HL-60/S4 (cell line): ENCODE results near the gene TMIE.

Experiments
- in situ Hi-C: fragments of 300-500 bp; cut with MboI; formaldehyde crosslinking; loops from 2 replicates; pipeline ENCODE4 v1.14.3; 2022; ENCODE audit warnings: low sequenced_read_pairs

The TMIE gene

DNA sequence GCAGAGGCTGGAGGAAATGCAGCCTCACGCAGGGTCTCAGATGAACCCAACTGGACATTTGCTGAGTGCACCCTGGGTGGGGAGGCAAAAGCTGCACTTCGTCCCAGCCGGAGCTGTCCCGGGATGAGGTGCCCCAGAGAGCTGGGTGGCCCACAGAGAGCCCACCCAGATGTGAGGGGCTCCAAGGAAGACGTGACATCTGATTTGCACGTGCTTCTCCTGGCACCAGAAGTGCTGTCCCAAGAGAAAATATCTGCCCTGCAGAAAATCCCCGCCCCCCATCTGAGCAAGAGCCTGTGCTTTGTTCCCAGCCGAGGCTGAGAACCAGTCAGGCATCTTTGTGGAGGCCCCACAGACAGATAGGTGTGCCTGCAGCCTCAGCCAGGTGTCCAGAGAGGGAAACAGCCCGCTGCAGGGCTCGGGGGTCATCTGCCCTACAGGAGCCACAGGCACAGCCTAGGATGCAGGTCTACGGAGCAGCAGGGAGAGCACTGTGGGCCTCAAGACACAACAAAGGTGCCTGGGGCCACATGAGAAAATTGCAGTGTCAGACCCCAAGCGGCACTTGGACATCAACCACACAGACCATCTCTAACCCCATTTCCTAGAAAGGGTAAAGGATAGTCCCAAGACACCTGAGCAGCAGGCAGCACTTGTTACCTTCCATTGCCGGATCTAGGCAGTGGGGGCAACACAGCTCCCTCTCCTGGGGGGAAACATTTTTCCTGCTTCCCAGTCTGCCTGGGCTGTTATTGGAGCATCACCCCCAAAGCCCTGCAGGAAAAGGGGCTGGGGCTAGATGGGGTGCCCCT lies 5.8 kb downstream of the TMIE start:
- in situ Hi-C loops = loop anchor here (25.0 kb wide), 2 partner anchors 180 to 655 kb away; partner anchors contain the start of gene PTH1R

DNA sequence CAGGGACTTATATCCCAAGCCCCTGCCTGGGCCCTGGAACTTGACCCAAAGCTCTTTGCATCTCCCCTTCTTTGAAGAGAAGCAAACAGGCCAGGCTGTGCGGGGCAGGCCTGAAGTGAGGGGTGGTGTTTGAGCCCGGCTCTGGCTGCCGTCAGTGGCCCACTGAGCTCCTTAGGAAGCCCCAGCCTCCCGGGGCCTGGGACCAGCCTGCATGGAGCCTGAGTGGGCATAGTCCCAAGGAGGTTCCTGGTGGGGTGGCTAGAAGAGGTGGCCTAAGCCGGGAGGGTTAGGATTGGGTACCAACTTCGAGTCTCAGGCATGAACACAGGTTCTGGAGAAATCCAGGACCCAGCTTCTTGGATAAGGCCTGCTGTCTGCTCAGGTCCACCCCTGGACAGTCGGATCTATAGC lies 6.4 kb downstream of the TMIE start:
- in situ Hi-C loops = loop anchor here (25.0 kb wide), 2 partner anchors 180 to 655 kb away; partner anchors contain the start of gene PTH1R

DNA sequence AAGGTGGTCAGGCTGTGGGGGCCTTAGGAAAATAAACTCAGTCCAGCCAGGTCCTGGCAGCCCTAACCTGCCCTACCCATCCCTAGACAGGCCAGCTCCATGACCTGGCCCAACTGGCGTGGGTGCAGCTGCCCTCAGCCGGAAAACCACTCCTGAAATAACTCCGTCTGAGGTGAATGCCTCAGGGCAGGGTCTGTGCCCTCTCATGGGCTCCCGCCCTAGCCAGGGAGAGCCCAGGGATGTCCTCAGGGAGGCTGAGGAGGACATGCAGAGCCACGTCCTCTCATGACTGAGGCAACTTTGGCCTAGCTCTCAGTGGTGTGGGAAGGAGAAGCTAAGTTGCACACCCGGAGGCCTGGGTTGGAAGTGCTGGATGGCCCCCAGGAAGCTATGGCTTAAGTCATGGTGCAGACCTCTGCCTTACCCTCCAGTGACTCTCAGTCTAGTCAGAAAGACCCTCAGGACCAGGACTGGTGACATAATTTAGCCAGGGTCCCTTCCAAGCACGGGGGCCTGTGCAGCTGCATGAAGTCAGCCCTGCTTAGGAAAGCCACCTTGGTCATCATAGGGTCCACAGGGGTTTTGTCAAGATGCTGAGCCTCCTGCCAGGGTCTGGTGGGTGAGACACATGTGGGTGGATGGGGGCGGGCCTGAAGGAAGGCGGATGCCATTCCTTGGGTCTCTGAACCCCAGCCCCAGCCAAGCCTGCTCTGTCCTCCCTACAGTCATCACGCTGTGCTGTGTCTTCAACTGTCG lies 7.4 kb downstream of the TMIE start:
- in situ Hi-C loops = loop anchor here (25.0 kb wide), 2 partner anchors 179 to 654 kb away; partner anchors contain the start of gene PTH1R

DNA sequence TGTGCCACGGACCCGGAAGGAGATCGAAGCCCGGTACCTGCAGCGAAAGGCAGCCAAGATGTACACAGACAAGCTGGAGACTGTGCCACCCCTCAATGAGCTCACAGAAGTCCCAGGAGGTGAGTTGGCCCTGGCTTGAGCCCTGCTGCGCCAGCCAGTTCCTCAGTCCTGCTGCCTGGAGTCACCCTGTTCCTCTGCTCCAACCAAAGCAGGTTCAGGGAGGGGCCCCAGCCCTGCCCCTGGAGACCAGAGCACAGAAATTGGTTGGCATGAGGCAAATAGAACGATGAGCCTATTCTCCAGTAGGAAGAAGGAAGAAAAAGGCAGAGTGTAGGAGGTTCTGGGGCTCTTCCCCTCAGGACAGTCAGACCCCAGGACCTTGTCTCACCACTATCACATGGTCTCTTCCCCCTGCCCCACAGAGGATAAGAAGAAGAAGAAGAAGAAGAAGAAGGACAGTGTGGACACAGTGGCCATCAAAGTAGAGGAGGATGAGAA lies 8.0 kb downstream of the TMIE start:
- in situ Hi-C loops = loop anchor here (25.0 kb wide), 2 partner anchors 178 to 653 kb away; partner anchors contain the start of gene PTH1R

DNA sequence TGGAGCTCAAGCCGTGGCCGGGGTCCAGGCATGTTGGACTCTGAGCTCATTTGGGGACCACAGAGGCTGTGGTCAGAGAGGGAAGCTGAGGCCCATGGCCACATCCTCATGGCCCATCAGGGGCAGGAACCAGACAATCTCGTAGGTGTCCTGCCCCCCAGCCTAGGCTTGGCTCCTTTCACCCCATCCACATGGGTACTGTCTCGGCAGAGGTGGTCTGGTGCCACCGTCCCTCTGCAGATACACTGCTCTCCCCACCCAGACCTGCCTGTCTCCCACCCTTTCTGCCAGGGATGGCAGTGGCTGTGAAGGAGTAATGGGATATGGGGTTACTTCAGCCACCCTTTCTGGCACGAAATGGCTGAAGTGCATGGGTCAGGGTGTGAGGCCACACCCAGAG lies 8.5 kb downstream of the TMIE start:
- in situ Hi-C loops = loop anchor here (25.0 kb wide), 2 partner anchors 178 to 653 kb away; partner anchors contain the start of gene PTH1R

DNA sequence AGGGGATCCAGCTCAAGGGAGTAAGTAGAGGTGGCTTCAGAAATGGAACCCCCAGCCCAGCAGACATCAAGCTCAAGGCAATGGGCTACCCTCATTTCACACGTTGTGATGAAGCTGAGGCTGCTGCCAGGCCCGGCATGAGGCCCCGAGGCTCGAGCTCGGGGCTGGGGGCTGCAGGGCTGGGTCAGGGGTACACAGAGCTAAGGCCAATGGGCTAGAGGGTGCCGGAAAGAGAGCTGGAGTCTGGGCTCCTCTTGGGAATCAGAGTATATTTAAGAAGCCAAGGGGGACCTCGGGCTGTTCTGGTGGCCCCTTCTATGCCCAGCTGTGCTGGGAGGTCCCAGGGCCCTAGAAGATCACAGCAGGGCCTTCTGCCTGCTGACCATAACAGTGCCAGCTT lies 9.0 kb downstream of the TMIE start:
- in situ Hi-C loops = loop anchor here (25.0 kb wide), 2 partner anchors 177 to 652 kb away; partner anchors contain the start of gene PTH1R

DNA sequence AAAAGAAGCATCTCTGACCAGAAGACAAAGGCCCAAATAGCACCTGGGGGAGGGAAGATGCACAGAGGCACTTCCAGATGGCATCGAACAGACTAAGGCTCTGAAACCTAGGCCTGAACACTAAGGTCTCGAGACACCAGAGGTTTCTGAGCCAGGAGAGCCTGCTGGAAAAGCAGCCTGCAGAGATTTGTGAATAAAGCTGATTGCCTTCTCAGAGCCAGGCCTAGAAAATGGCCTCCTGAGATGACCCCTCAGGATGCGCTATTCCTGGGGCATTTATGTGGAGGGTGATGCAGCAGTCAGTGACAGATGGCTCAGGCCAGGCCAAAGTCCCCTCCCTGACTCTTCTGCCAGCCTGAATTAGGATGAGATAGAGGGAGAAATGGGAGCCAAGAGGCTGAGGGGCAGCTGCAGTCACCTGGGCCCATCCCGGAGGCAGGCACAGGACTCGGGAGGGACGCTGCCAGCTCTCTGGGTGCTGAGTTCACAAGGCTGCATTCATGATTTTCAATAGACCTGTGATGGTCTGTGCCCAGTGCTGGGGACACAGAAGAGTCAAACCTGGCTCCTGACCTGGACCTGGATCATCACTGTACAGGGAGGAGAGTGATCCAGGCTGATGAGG lies 9.6 kb downstream of the TMIE start:
- in situ Hi-C loops = loop anchor here (25.0 kb wide), 2 partner anchors 177 to 652 kb away; partner anchors contain the start of gene PTH1R

DNA sequence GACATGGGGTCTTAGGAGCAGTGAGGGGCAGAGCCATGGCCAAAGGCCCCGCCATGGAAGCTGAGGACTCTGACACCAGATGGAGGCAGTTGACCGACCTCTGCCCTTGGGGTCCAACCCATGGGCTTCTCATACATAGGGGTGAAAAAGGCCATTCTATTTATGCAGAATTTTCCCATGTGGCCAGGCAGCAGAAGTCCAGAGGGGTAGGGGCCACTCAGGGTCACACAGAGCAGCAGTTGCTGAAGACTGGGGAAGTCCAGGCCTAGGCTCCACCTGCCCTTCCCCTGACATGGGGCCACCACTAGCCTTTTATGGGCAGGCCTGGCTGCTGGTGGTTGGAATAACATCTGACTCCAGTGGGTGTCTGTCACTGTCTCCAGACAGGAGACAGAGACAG lies 10.1 kb downstream of the TMIE start:
- in situ Hi-C loops = loop anchor here (25.0 kb wide), 2 partner anchors 176 to 651 kb away; partner anchors contain the start of gene PTH1R

DNA sequence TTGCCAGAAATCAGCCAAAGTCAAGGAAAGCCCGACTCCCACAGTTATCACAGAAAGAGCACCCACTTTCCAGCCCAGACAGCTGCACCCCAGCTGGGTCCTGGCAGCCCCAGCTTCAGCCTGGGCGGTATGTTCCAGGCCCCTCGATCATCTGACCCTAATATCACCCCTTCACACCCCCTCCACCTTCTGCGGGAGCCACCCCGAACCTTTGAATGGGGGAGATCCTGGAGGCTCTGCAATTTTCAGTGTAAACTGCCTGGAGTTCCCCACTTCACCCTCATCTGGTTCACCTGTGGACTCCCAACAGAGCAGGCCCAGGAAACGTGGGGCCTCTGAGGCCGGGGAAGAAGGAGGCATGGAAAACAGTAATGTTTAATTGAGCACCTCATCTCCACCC lies 10.6 kb downstream of the TMIE start:
- in situ Hi-C loops = loop anchor here (25.0 kb wide), 2 partner anchors 176 to 651 kb away; partner anchors contain the start of gene PTH1R

DNA sequence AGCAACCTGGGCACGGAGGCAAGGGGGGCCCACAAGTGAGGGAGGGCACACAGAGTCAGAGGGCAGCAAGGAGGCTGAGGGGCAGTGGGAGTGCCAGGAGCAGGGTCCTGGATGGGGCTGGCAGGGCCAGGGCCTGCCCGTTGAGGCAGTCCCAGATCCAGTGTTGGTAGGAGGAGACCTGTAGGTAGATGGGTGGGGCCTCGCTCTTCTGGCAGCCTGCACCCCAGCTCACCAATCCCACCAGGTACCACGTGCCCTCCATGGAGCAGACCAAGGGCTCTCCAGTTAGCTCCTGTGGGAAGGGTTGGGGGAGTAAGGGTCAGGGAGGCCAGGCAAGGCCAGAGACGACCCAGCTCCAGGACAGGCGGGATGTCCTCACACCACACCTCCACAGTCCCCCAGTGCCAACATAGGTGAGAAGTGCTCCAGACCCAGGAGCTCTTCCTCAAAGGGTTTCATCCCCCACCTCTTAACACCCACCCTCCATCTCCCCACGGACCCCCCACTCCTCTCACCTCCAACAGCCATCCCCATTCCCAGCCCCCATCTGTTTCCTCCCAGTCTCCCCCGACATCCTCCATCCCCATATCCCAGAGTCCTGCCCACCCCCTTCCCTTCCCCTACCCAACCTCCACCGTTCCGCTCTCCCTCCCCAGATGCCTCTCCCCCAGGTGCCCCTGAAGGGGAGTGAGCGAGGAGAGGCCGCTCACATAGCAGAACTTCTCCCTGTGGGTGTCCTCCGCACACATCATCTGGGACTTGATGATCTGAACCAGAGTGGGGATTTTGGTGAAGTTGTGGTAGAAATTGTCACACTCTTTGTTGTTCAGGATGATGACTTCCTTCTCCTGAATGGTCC lies 11.2 kb downstream of the TMIE start:
- in situ Hi-C loops = loop anchor here (25.0 kb wide), 2 partner anchors 175 to 650 kb away; partner anchors contain the start of gene PTH1R

DNA sequence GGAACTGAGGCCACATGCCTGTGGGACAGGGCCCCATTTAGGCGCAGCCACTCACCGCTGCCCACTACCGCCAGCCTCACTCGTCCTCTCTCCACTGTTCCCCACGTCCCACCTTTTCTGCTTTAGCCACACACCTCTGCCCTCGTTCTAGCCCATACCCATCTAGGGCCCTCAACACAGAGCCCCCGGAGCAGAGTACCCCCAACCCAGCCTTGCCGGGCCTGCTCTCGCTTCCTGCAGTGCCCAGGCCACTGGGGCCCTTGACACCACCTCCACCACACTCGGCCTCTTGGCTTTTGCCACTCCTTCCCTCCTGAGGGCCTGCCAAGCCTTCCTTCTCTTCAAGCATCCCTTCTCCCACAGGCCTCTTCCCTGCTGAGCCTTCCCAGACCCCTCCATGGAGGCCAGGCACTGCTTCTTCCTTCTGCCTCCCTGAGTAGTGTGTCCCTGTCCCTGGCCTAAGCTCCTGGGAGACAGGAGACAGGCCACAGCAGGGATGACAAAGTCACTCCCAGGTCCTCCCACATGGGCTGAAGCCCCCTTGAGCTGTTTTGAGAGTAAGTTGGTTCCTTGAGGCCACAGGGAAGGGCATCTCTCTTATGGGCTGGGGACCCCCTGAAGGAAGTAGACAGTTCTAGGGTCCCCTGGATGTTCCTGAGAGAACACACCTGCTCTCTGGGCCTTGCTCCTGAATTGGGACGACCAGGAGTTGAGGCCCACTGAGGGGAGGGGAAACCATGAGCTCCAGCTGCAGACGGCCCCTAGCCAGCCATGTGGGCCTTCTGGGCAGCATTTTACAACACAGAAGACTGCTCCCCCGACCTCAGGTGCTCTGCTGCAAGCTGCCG lies 12.1 kb downstream of the TMIE start:
- in situ Hi-C loops = loop anchor here (25.0 kb wide), 2 partner anchors 174 to 649 kb away; partner anchors contain the start of gene PTH1R

DNA sequence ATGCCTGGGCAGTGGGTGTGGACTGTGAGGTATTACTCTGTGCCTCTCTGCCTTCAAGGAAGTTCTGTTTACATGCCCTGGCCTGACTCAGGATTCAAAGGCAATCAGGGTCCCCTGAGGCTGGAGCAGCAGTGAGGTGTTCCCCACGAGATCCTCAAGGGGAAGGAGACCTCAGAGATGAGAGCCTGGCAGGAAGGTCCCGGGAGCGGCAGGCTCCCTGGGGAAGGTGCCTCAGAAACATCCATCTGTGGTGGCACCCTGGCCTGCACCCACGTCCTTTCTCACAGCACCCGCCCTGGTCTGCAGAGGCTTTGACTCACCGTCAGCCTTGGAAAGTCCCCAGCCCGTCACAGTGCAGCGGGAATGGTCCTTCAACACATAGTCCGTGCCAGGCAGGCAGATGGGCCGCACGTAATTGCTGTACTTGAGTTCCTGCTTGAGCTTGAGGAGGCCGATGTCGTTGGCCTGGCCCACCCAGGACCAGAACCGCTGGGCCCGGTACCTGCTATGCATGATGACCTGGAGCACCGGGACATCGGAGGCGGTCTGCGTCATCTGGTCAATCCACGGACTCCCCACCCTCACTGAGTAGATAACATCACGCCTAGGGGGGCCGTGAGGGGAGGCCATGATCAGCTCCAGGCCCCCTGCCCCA lies 12.8 kb downstream of the TMIE start:
- in situ Hi-C loops = loop anchor here (25.0 kb wide), 2 partner anchors 173 to 648 kb away; partner anchors contain the start of gene PTH1R

DNA sequence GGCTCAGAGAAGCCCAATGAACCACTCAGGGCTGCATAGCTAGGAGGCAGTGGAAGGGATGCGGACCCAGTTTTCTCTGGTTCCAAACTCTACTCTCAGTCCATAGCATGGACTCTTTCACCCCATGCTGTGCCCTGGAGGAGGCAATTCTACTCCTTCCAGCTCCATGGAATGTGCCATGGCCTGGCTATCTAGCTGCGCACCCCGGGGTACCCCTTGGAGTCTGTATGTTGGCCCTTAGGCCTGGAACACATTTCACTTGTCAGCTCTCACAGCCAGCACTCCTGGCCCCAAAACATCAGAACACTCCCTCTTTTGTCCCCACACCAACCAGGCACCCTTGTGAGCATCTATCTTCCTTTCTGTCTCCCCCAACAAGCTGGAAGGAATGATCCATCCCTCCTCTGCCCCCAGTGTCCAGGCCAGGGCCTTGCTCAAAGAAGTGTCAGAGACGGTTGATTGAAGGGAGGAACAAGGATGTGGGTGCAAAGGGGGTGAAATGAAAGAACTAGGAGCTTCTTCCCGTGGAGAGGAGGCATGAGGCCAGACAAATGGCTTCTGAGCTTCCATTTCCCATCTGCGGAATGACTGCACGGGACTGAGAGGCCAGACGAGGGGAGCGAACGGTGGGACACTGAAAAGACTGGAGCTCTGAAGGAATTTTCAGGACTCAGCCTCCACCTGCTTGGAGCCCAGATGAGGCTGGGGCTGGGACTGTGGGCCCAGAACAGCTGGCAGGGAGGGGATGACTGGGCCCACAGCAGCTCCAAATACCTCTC lies 13.7 kb downstream of the TMIE start:
- in situ Hi-C loops = loop anchor here (25.0 kb wide), 2 partner anchors 172 to 647 kb away; partner anchors contain the start of gene PTH1R

DNA sequence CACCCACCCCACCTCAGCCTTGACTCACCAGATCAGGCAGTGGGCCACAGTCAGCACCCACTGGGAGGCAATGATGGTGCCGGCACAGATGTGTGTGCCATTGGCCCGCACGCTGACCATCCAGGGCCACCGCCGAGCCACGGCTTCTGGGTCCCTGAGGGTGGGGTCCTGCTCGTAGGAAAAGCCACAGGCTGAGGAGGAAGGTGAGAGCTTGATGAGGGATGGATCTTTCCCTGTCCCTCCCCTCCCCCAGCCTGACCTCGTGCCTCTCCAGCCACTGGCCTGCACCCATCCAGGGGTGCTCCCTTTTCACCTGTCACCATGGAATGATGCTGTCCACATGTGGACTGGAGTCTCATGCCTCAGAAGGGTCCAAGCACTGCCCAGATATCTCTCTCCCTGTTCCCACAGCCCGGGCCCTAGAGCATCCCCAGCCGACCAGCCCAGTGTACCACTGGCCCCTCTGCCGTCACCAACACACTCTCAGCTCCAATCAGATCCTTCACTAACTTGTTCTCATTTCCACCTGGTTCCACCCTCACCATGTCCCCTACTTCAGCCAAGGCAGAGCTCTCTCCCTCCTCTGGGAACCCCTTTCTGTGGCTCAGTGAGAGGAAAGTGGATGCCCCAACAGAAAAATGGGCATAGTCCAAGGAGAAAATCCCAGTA lies 14.4 kb downstream of the TMIE start:
- in situ Hi-C loops = loop anchor here (25.0 kb wide), 2 partner anchors 172 to 647 kb away; partner anchors contain the start of gene PTH1R

DNA sequence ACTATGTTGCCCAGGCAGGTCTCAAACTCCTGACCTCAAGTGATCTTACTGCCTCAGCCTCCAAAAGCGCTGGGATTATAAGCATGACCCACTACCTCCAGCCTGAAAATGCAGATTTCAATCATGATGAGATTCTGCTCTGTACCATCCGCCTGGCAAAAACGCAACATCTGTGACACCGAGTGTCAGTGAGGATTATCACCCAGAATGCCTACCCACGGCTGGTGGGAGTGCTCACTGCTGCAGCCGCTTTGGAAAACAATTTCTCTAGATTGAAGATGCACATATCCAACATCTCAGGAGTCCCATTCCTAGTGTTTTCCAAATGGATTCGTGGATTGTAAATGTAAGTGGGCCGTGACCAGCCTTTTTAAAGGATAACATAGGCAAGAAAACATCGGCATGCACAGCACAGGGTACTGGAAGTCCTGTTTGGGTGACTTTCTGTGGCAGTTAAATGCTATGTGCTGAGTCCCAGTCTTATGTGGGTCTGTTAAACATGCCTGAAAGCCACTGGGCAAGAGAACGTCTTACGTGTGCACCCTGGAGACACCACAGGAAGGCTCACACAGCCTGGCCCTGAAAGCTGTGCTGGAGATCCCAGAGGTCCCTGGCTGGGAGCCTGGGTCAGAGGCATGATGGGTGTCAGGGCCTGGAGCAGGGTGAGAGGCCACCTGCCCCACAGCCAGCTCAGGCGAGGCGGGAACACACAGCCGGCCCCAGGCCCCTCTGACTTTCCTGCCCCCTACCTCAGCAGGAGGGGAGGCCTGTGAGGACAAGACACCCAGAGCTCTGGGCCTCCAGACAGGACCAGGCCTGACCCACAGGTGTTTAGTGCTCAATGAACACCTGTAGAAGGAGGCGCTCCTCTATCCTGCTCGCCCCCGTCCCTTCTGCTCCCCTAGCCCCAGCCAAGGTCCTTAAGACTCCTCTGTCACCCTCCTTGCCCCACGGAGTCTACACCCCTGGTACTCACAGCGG lies 15.6 kb downstream of the TMIE start:
- in situ Hi-C loops = loop anchor here (25.0 kb wide), 2 partner anchors 171 to 646 kb away; partner anchors contain the start of gene PTH1R
